IMR-90 (cell line): ENCODE measurements around the gene NUP210. TPM values are rescaled to one million over a fixed set of nuclear protein-coding genes. Genes with fewer than 3 reads are reported as not detected.

Experiments
- ATAC-seq: fragments of 200-7000 bp; cut with Tn5 transposase; 2 replicates; pipeline ENCODE4 v1.9.1; 2020; ENCODE audit warnings: low read depth, mild to moderate bottlenecking, moderate library complexity
- BruUV-seq: library from RNA; stranded (reverse); fragments of 400-500 nt; replicated peaks from 2 replicates; lab custom pipeline; 2021; lab: Mats Ljungman, UMichigan
- CTCF ChIA-PET: fragments of 300-600 bp; formaldehyde crosslinking; extraction: SDS; loops from one replicate; lab custom pipeline; 2021; ENCODE audit warnings: antibody characterized with exemption; lab: Yijun Ruan, JAX
- POLR2A ChIA-PET: fragments of 300-600 bp; sonication (Branson Sonifier 250); formaldehyde crosslinking; loops from one replicate; lab custom pipeline; 2022; ENCODE audit warnings: antibody characterized with exemption; ENCODE audit not compliant: unreplicated experiment; lab: Charles Lee
- DNase-seq: peaks from one replicate; pipeline ENCODE4 v3.0.0; 2013
- H2AFZ ChIP-seq: replicated peaks from 2 replicates; pipeline ENCODE3; 2013; ENCODE audit warnings: low read length, mild to moderate bottlenecking; ENCODE audit not compliant: poor library complexity
- H2AK5ac ChIP-seq: 2 replicates; pipeline ENCODE4 v1.6.1; 2013; ENCODE audit warnings: low read depth, low read length, inconsistent platforms
- H2AK9ac ChIP-seq: replicated peaks from 2 replicates; pipeline ENCODE3; 2013; ENCODE audit warnings: mild to moderate bottlenecking, low read depth, low read length, moderate library complexity; ENCODE audit not compliant: poor library complexity
- H2BK120ac ChIP-seq: 2 replicates; pipeline ENCODE4 v1.6.1; 2013; ENCODE audit warnings: low read depth, low read length, inconsistent platforms
- H2BK15ac ChIP-seq: 3 replicates; pipeline ENCODE4 v1.6.1; 2013; ENCODE audit warnings: low read depth, low read length, inconsistent platforms
- H2BK20ac ChIP-seq: 2 replicates; pipeline ENCODE4 v1.6.1; 2013; ENCODE audit warnings: low read depth, mild to moderate bottlenecking, inconsistent platforms, low read length, moderate library complexity
- H2BK5ac ChIP-seq: 2 replicates; pipeline ENCODE4 v1.6.1; 2013; ENCODE audit warnings: mild to moderate bottlenecking, low read depth, low read length, inconsistent platforms; ENCODE audit not compliant: poor library complexity, severe bottlenecking
- H3K14ac ChIP-seq: replicated peaks from 2 replicates; pipeline ENCODE4 v1.6.1; 2013; ENCODE audit warnings: low read depth, low read length, inconsistent platforms
- H3K18ac ChIP-seq: 2 replicates; pipeline ENCODE4 v1.6.1; 2013; ENCODE audit warnings: low read depth, low read length, control low read depth
- H3K23ac ChIP-seq: 2 replicates; pipeline ENCODE4 v1.6.1; 2013; ENCODE audit warnings: low read depth, low read length, inconsistent platforms
- H3K27ac ChIP-seq: 2 replicates; pipeline ENCODE4 v1.5.1; 2013; ENCODE audit warnings: mild to moderate bottlenecking, control low read depth, low read length; ENCODE audit not compliant: insufficient read depth
- H3K27me3 ChIP-seq: 2 replicates; pipeline ENCODE4 v1.6.1; 2013; ENCODE audit warnings: low read length; ENCODE audit not compliant: control insufficient read depth, insufficient read depth
- H3K36me3 ChIP-seq: 2 replicates; pipeline ENCODE4 v1.6.1; 2013; ENCODE audit warnings: low read length, mixed read lengths; ENCODE audit not compliant: control insufficient read depth, insufficient read depth
- H3K4ac ChIP-seq: 2 replicates; pipeline ENCODE4 v1.6.1; 2013; ENCODE audit warnings: low read depth, low read length, inconsistent platforms
- H3K4me1 ChIP-seq: 2 replicates; pipeline ENCODE4 v1.6.1; 2013; ENCODE audit warnings: low read length, mixed read lengths; ENCODE audit not compliant: control insufficient read depth, insufficient read depth
- H3K4me2 ChIP-seq: 2 replicates; pipeline ENCODE4 v1.6.1; 2013; ENCODE audit warnings: low read depth, mild to moderate bottlenecking, control low read depth, low read length, moderate library complexity
- H3K4me3 ChIP-seq: 2 replicates; pipeline ENCODE4 v1.5.1; 2013; ENCODE audit warnings: low read depth, mild to moderate bottlenecking, control low read depth, low read length, moderate library complexity; ENCODE audit not compliant: insufficient read depth
- H3K56ac ChIP-seq: 2 replicates; pipeline ENCODE4 v1.6.1; 2013; ENCODE audit warnings: low read length, inconsistent platforms; ENCODE audit not compliant: insufficient read depth; ENCODE audit errors: extremely low read depth
- H3K79me1 ChIP-seq, 2 experiments: 2 replicates each; pipeline ENCODE4 v1.6.1; 2013; ENCODE audit warnings: low read length in 2 of 2, inconsistent platforms in 1 of 2, low read depth in 1 of 2
- H3K9ac ChIP-seq: 2 replicates; pipeline ENCODE4 v1.6.1; 2013; ENCODE audit warnings: low read depth, low read length, control low read depth
- H3K9me1 ChIP-seq: 2 replicates; pipeline ENCODE4 v1.6.1; 2013; ENCODE audit warnings: low read length, inconsistent platforms; ENCODE audit not compliant: insufficient read depth
- H3K9me3 ChIP-seq: 2 replicates; pipeline ENCODE4 v1.6.1; 2013; ENCODE audit warnings: low read length; ENCODE audit not compliant: control insufficient read depth, insufficient read depth
- H4K20me1 ChIP-seq: 2 replicates; pipeline ENCODE4 v1.6.1; 2013; ENCODE audit warnings: low read length, inconsistent platforms; ENCODE audit not compliant: insufficient read depth
- H4K5ac ChIP-seq: 2 replicates; pipeline ENCODE4 v1.6.1; 2013; ENCODE audit warnings: mild to moderate bottlenecking, low read depth, low read length, control low read depth
- H4K8ac ChIP-seq, 2 experiments: 2 replicates each; pipeline ENCODE4 v1.6.1; 2013; ENCODE audit warnings: low read depth in 2 of 2, low read length in 2 of 2, control low read depth in 1 of 2, inconsistent platforms in 1 of 2
- H4K91ac ChIP-seq: 2 replicates; pipeline ENCODE4 v1.6.1; 2013; ENCODE audit warnings: low read depth, low read length, inconsistent platforms; ENCODE audit not compliant: insufficient read depth
- CEBPB ChIP-seq: IDR thresholded peaks from 2 replicates; pipeline ENCODE4 v1.6.1; 2012; ENCODE audit warnings: low read depth, low read length, improper control_type of control experiment
- RCOR1 ChIP-seq: IDR thresholded peaks from 2 replicates; pipeline ENCODE4 v1.6.1; 2012; ENCODE audit warnings: mild to moderate bottlenecking, low read length, improper control_type of control experiment; ENCODE audit not compliant: insufficient replicate concordance
- WGBS, 2 experiments: methylation state at CpG; one replicate each; pipeline versions ENCODE4 v1.1.5 to v1.1.7; 2013; ENCODE audit warnings: missing lambda C conversion rate in 2 of 2; ENCODE audit not compliant: insufficient read length in 1 of 2; ENCODE audit errors: extremely low coverage in 2 of 2; 5-methylcytosine and 5-hydroxymethylcytosine counted together
- dilution Hi-C: fragments of 300-500 bp; cut with HindIII; formaldehyde crosslinking; loops from one replicate; pipeline ENCODE4 v1.14.3; 2018; ENCODE audit warnings: low sequenced_read_pairs; ENCODE audit not compliant: unreplicated experiment
- in situ Hi-C: fragments of 300-500 bp; cut with MboI; formaldehyde crosslinking; loops from 3 replicates; pipeline ENCODE4 v1.14.3; 2019; ENCODE audit warnings: low sequenced_read_pairs, inconsistent platforms, mixed read lengths
- intact Hi-C: fragments of 100-400 bp; cut with micrococcal nuclease; formaldehyde crosslinking; loops from 2 replicates; pipeline ENCODE4 v1.10.0; 2022
- polyA plus RNA-seq, 3 experiments: library from polyadenylated mRNA; depleted of rRNA; stranded (reverse); fragments of >200 nt; gene quantifications; 2 replicates each; pipeline ENCODE4 v1.2.3, GENCODE V29; 2012; ENCODE audit warnings: low replicate concordance in 1 of 3
- total RNA-seq: library from RNA; depleted of rRNA; stranded (reverse); fragments of >200 nt; gene quantifications from 2 replicates; pipeline ENCODE4 v1.2.3, GENCODE V29; 2012

NUP210 gene
- total and polyA plus RNA-seq, 2 of the 4 experiments (the other 2 are of a cell fraction), result under 0.01 to 0.03 TPM

- no peak overlapping the region for H3K4ac ChIP-seq
- H3K23ac ChIP-seq, result no peak overlapping the region
- H3K9ac ChIP-seq, result no peak overlapping the region
- peaks cover 49% of the 10 kb centered on the region for H3K27me3 ChIP-seq
- H2AK5ac ChIP-seq, result no peak overlapping the region
- no peak overlapping the region for H2BK120ac ChIP-seq
- H2BK15ac ChIP-seq, result no peak overlapping the region
- no peaks in the 10 kb centered on the region for H3K9me1 ChIP-seq
- no TSS peak for BruUV-seq
- DNase-seq (no peak), ATAC-seq (peak; percentile 27)
- no peak overlapping the region for H3K56ac ChIP-seq
- H4K8ac ChIP-seq, result no peak overlapping the region
- no peaks in the 10 kb centered on the region for H3K79me1 ChIP-seq
- H4K91ac ChIP-seq, result no peak overlapping the region
- H3K18ac ChIP-seq, result no peak overlapping the region
- no peaks in the 10 kb centered on the region for H3K4me1 ChIP-seq
- H3K4me2 ChIP-seq, result no peak overlapping the region
- H3K27ac ChIP-seq, result no peak overlapping the region
- no peak overlapping the region for H3K14ac ChIP-seq
- no peak overlapping the region for H2BK5ac ChIP-seq
- ChIA-PET POLR2A (no interaction called here), CTCF (no interaction called here)
- in situ Hi-C loops (no loop called here), dilution Hi-C loops (no loop called here), intact Hi-C loops (no loop called here)
- H2AFZ ChIP-seq, result peak overlapping the region; percentile 43
- H4K20me1 ChIP-seq, result no peaks in the 10 kb centered on the region
- H4K5ac ChIP-seq, result no peak overlapping the region
- no peak for TF ChIP-seq RCOR1
- no peak for TF ChIP-seq CEBPB
- peak overlapping the region; percentile 65 for H2AK9ac ChIP-seq
- no peak overlapping the region for H3K4me3 ChIP-seq
- H3K36me3 ChIP-seq, result no peaks in the 10 kb centered on the region
- H3K9me3 ChIP-seq, result no peaks in the 10 kb centered on the region
- WGBS, 2 experiments, result 3% methylated on average over 25 of the region's 64 CpGs; no CpG with 5 or more reads in 1 of the 2 experiments
- H2BK20ac ChIP-seq, result no peak overlapping the region
Measured at GRCh38 chr3:13419505-13420044, 547 bp downstream of the NUP210 start.
